Panc1 (cell line): Measurements from ENCODE around the gene PREB. TPM values are rescaled to one million over a fixed set of nuclear protein-coding genes. Genes with fewer than 3 reads are reported as not detected.

ENCODE experiments used
- ATAC-seq: fragments of 200-7000 bp; cut with Tn5 transposase; 2 replicates; pipeline ENCODE4 v1.9.1; 2020; ENCODE audit warnings: mild to moderate bottlenecking, moderate library complexity
- BruUV-seq: library from RNA; stranded (reverse); fragments of 400-500 nt; replicated peaks from 2 replicates; lab custom pipeline; 2021; lab: Mats Ljungman, UMichigan
- CTCF ChIA-PET: fragments of 300-600 bp; sonication (Branson Sonifier 250); formaldehyde crosslinking; loops from one replicate; lab custom pipeline; 2022; ENCODE audit warnings: antibody characterized with exemption; lab: Charles Lee
- POLR2A ChIA-PET: fragments of 300-600 bp; sonication (Branson Sonifier 250); formaldehyde crosslinking; loops from one replicate; lab custom pipeline; 2022; ENCODE audit warnings: antibody characterized with exemption; lab: Charles Lee
- DNase-seq: peaks from one replicate; pipeline ENCODE4 v3.0.0-alpha.2; 2010; ENCODE audit warnings: low read depth, low spot score
- H3K27ac ChIP-seq: 2 replicates; pipeline ENCODE4 v1.5.1; 2011; ENCODE audit warnings: mild to moderate bottlenecking, low read length, inconsistent platforms
- H3K27me3 ChIP-seq: fragments of 200-500 bp; sonication (Bioruptor generic); 2 replicates; pipeline ENCODE4 v1.6.0; 2014; ENCODE audit warnings: low read length, inconsistent platforms; ENCODE audit not compliant: control insufficient read depth, insufficient read depth
- H3K36me3 ChIP-seq: fragments of 200-500 bp; sonication (Bioruptor generic); 2 replicates; pipeline ENCODE4 v1.5.1; 2014; ENCODE audit warnings: inconsistent platforms, mild to moderate bottlenecking, low read length, moderate library complexity; ENCODE audit not compliant: control insufficient read depth, insufficient read depth
- H3K4me1 ChIP-seq: 2 replicates; pipeline ENCODE4 v1.5.1; 2011; ENCODE audit warnings: inconsistent platforms, mild to moderate bottlenecking, low read length, moderate library complexity; ENCODE audit not compliant: control insufficient read depth, insufficient read depth
- H3K4me3 ChIP-seq, 2 experiments: 2 replicates each; pipeline ENCODE4 v1.5.1; 2011 to 2012; ENCODE audit warnings: low read depth in 2 of 2, low read length in 2 of 2, mild to moderate bottlenecking in 2 of 2, inconsistent platforms in 1 of 2, moderate library complexity in 1 of 2
- H3K9me3 ChIP-seq: fragments of 200-500 bp; sonication (Bioruptor generic); 2 replicates; pipeline ENCODE4 v1.5.1; 2014; ENCODE audit warnings: low read depth, mild to moderate bottlenecking, inconsistent platforms, low read length, moderate library complexity; ENCODE audit not compliant: control insufficient read depth, insufficient read depth
- CTCF ChIP-seq: fragments of 450-650 bp; IDR thresholded peaks from 2 replicates; pipeline ENCODE4 v1.5.1; 2017; ENCODE audit warnings: mild to moderate bottlenecking
- POLR2AphosphoS5 ChIP-seq: IDR thresholded peaks from 2 replicates; pipeline ENCODE4 v1.6.1; 2012; ENCODE audit warnings: mild to moderate bottlenecking, low read depth, low read length, moderate library complexity
- REST ChIP-seq, 2 experiments: IDR thresholded peaks; 2 replicates each; pipeline ENCODE4 v1.6.1; 2011 to 2012; ENCODE audit warnings: low read depth in 2 of 2, control low read depth in 1 of 2, low read length in 1 of 2, mild to moderate bottlenecking in 1 of 2, moderate library complexity in 1 of 2; ENCODE audit not compliant: insufficient read depth in 1 of 2
- SIN3A ChIP-seq: IDR thresholded peaks from 2 replicates; pipeline ENCODE4 v1.6.1; 2012; ENCODE audit warnings: low read depth, mild to moderate bottlenecking, low read length, moderate library complexity, borderline replicate concordance; ENCODE audit not compliant: insufficient read depth
- TCF7L2 ChIP-seq: IDR thresholded peaks from 2 replicates; pipeline ENCODE4 v1.6.1; 2011; ENCODE audit warnings: mild to moderate bottlenecking, low read depth, low read length, inconsistent platforms
- in situ Hi-C: cut with HindIII; loops from 2 replicates; pipeline ENCODE4 v1.10.0; 2016; ENCODE audit warnings: low sequenced_read_pairs, low pct_unique_long_range_greater_than_20kb
- intact Hi-C: fragments of 100-400 bp; cut with micrococcal nuclease; formaldehyde crosslinking; loops from one replicate; pipeline ENCODE4 v1.10.0; 2022; ENCODE audit not compliant: unreplicated experiment
- total RNA-seq: library from RNA; stranded (reverse); gene quantifications from one replicate; pipeline ENCODE4 v1.2.1, GENCODE V29; 2021; ENCODE audit not compliant: unreplicated experiment

Gene PREB
- total RNA-seq, 1 experiment from 2014 or later: 60.9 TPM

GRCh38 chr2:27091746-27092695 lies 42.4 kb downstream of the PREB start:
- CTCF ChIA-PET: interaction anchor here (0.7 kb wide), 1 partner anchor 97 kb away, joined by 4 read pairs; no protein-coding TSS in a partner anchor
- POLR2A ChIA-PET: no interaction called here
- in situ Hi-C loops (no loop called here), intact Hi-C loops (no loop called here)
- no peak for TF ChIP-seq REST (IDR thresholded peaks at IDR 0.05; ENCODE audit: insufficient read depth in 1 of 2, low read depth in 2 of 2, low read length in 1 of 2)
- no peak for TF ChIP-seq SIN3A
- TF ChIP-seq POLR2AphosphoS5: no peak
- no peak for TF ChIP-seq TCF7L2
- TF ChIP-seq CTCF: no peak
- no peak overlapping the region for H3K27ac ChIP-seq
- H3K4me1 ChIP-seq: no peaks in the 10 kb centered on the region
- BruUV-seq: no TSS peak
- H3K36me3 ChIP-seq: no peaks in the 10 kb centered on the region
- no peaks in the 10 kb centered on the region for H3K27me3 ChIP-seq
- ATAC-seq (no peak), DNase-seq (no peak)
- H3K4me3 ChIP-seq: no peak overlapping the region
- H3K9me3 ChIP-seq: no peaks in the 10 kb centered on the region

GRCh38 chr2:27089111-27089954 lies 45.1 kb downstream of the PREB start:
- CTCF ChIA-PET: no interaction called here
- Histone ChIP-seq H3K4me1 (peaks cover 4% of the 10 kb centered on the region; the same call in 1 of the 2 replicates), H3K9me3 (no peaks in the 10 kb centered on the region), H3K4me3 (no peak overlapping the region), H3K27me3 (no peaks in the 10 kb centered on the region), H3K36me3 (no peaks in the 10 kb centered on the region), H3K27ac (no peak overlapping the region)
- DNase-seq: no peak
- no peak for ATAC-seq
- in situ Hi-C loops (no loop called here), intact Hi-C loops (loop anchor here (10.0 kb wide), 1 partner anchor 125 kb away; no protein-coding TSS in a partner anchor)
- no peak for TF ChIP-seq SIN3A
- TF ChIP-seq REST (IDR thresholded peaks at IDR 0.05; ENCODE audit: insufficient read depth in 1 of 2, low read depth in 2 of 2, low read length in 1 of 2): no peak
- no peak for TF ChIP-seq CTCF
- POLR2A ChIA-PET: no interaction called here
- no TSS peak for BruUV-seq
